Kidney (tissue), 14 donors: ENCODE results near the gene NDUFB2. TPM values are rescaled to one million over a fixed set of nuclear protein-coding genes. Genes with fewer than 3 reads are reported as not detected.
A peak's percentile ranks its signal among the peaks of the same experiment; 100 is the strongest.

Experiments
- DNase-seq, 5 donors: peaks; one replicate each; pipeline ENCODE4 v3.0.0-alpha.2; 2013 to 2020
- FAIRE-seq: peaks from 2 replicates; lab custom pipeline; 2012; peaks lifted over from hg19 to GRCh38; lab: Jason Lieb, UNC
- H3K27ac ChIP-seq, 2 donors: one replicate each; pipeline ENCODE4 v1.7.0; 2013; ENCODE audit warnings: low read depth in 2 of 2, low read length in 2 of 2, inconsistent platforms in 1 of 2
- H3K27me3 ChIP-seq: one replicate; pipeline ENCODE4 v1.7.1; 2013; ENCODE audit warnings: low read length, inconsistent platforms; ENCODE audit not compliant: control insufficient read depth, insufficient read depth
- H3K36me3 ChIP-seq, 3 donors: one replicate each; pipeline versions ENCODE4 v1.7.0 to v1.7.1; 2013; ENCODE audit warnings: low read length in 3 of 3, control low read depth in 1 of 3, inconsistent platforms in 1 of 3; ENCODE audit not compliant: insufficient read depth in 3 of 3, control insufficient read depth in 2 of 3
- H3K4me1 ChIP-seq, 3 donors: one replicate each; pipeline versions ENCODE4 v1.7.0 to v1.7.1; 2013; ENCODE audit warnings: low read length in 3 of 3, inconsistent platforms in 1 of 3, low read depth in 1 of 3; ENCODE audit not compliant: control insufficient read depth in 2 of 3, insufficient read depth in 2 of 3
- H3K4me3 ChIP-seq, 3 donors: one replicate each; pipeline versions ENCODE4 v1.7.0 to v1.8.1; 2013; ENCODE audit warnings: low read length in 3 of 3, control low read depth in 1 of 3, inconsistent platforms in 1 of 3
- H3K9ac ChIP-seq, 3 donors: one replicate each; pipeline versions ENCODE4 v1.7.0 to v1.7.1; 2013; ENCODE audit warnings: low read length in 3 of 3, control low read depth in 1 of 3, inconsistent platforms in 1 of 3
- H3K9me3 ChIP-seq, 3 donors: one replicate each; pipeline versions ENCODE4 v1.7.0 to v1.7.1; 2013; ENCODE audit warnings: low read length in 3 of 3, control low read depth in 1 of 3, inconsistent platforms in 1 of 3; ENCODE audit not compliant: control insufficient read depth in 2 of 3, insufficient read depth in 1 of 3
- CTCF ChIP-seq: IDR thresholded peaks from 3 replicates; pipeline ENCODE4 v1.5.1; 2012; ENCODE audit warnings: mild to moderate bottlenecking, moderate library complexity, borderline replicate concordance; ENCODE audit not compliant: insufficient read depth; ENCODE audit errors: extremely low read depth
- intact Hi-C: fragments of 100-400 bp; cut with DNase I; formaldehyde crosslinking; loops from one replicate; pipeline ENCODE4 v1.11.1; 2022
- polyA plus RNA-seq: library from polyadenylated mRNA; stranded (reverse); fragments of 350-450 nt; fragmentation: Illumina TruSeq; extraction: RNeasy Lipid Tissue Mini Kit (QIAGEN cat#74804); gene quantifications from one replicate; pipeline ENCODE4 v1.2.3, GENCODE V29; 2014; ENCODE audit warnings: low read depth, low replicate concordance; ENCODE audit not compliant: insufficient read depth
- total RNA-seq: library from RNA; stranded (reverse); fragmentation: NEBNext Ultra II Directional; extraction: Animal tissue kit (Norgen Biotek cat#: 25700); gene quantifications from one replicate; pipeline ENCODE4 v1.2.1, GENCODE V29; 2021
- donor health status: control.
- donor health status: control.
- donor health status: control.
- donor health status: control.
- donor health status: control.
- donor health status: DM: yes; HTN: yes; CAD: no.
- donor health status: Normal renal cell carcinoma (clear cell type).

NDUFB2 gene
- total and polyA plus RNA-seq, 2 donors from 2014 or later, result 255 to 998 TPM

DNA sequence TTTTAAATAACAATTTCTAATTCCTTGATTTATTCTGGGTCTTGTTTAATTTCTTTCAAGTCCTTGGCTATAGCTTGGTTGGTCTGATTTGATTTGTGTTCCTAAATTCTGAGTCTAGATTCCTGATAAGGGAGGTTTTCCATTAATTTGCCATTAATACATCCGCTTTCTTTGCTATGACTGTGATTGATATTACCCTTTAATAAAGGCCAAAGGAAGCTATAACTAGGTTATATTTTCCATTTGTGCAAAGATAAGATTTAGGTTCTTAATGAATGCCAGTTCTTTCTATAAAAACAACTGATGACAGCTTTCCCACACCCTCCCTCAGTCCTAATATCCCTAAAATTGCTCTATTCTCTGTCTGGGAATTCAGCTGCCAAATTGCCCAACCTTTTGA, 28.2 kb downstream of the NDUFB2 start:
- no peak for TF ChIP-seq CTCF
- no peaks in the 10 kb centered on the region for H3K9me3 ChIP-seq
- H3K27ac ChIP-seq, result no peak overlapping the region
- FAIRE-seq (no peak), DNase-seq (no peak)
- peaks cover 0 to 9% (median 6%) of the 10 kb centered on the region in 3 donors for H3K4me1 ChIP-seq
- H3K36me3 ChIP-seq, result peaks cover 0 to 2% (median 2%) of the 10 kb centered on the region in 3 donors
- no peaks in the 10 kb centered on the region for H3K27me3 ChIP-seq
- no peak overlapping the region for H3K9ac ChIP-seq
- no peak overlapping the region for H3K4me3 ChIP-seq
- intact Hi-C loops, result no loop called here

GRCh38 chr7:140726281-140726680, 29.8 kb downstream of the NDUFB2 start:
- intact Hi-C loops, result no loop called here
- no peak overlapping the region for H3K4me3 ChIP-seq
- no peak overlapping the region for H3K9ac ChIP-seq
- peaks cover 0 to 2% (median 2%) of the 10 kb centered on the region in 3 donors for H3K36me3 ChIP-seq
- H3K9me3 ChIP-seq, result no peaks in the 10 kb centered on the region
- no peaks in the 10 kb centered on the region for H3K27me3 ChIP-seq
- no peak overlapping the region for H3K27ac ChIP-seq
- peaks cover 0 to 9% (median 6%) of the 10 kb centered on the region in 3 donors for H3K4me1 ChIP-seq
- FAIRE-seq (no peak), DNase-seq (peak in 2 of 5 donors; percentile 43 to 52)
- no peak for TF ChIP-seq CTCF

GRCh38 chr7:140732416-140732815, 35.9 kb downstream of the NDUFB2 start:
- H3K4me1 ChIP-seq, result peaks cover 0 to 4% (median 2%) of the 10 kb centered on the region in 3 donors
- no peaks in the 10 kb centered on the region for H3K36me3 ChIP-seq
- H3K27ac ChIP-seq, result no peak overlapping the region
- H3K4me3 ChIP-seq, result no peak overlapping the region
- no peak for TF ChIP-seq CTCF
- H3K9me3 ChIP-seq, result no peaks in the 10 kb centered on the region
- no peak overlapping the region for H3K9ac ChIP-seq
- FAIRE-seq (no peak), DNase-seq (no peak)
- intact Hi-C loops, result no loop called here
- no peaks in the 10 kb centered on the region for H3K27me3 ChIP-seq

DNA sequence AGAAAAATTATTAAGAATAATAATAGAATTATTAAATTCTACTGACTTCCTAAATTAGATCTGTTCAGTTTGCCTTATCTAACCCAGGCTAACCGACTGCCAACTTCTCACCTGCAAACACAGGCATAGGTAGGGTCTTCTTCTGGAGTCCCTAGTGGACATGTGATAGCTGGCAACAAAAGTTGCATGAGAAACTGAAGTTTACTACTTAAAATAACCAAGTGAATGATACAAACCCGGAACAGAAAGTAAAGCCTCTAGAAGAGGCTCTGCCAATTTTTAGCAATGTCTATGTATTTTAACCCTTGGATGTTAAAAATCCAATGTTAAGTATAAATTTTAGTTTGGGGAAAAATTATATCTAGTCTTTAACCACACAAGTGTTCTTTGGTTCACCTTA, 37.6 kb downstream of the NDUFB2 start:
- TF ChIP-seq CTCF, result no peak
- DNase-seq, result no peak
- Histone ChIP-seq H3K9me3 (no peaks in the 10 kb centered on the region), H3K4me3 (no peak overlapping the region), H3K36me3 (peaks cover 0 to 5% (median 0%) of the 10 kb centered on the region in 3 donors), H3K27me3 (no peaks in the 10 kb centered on the region), H3K9ac (no peak overlapping the region), H3K4me1 (no peaks in the 10 kb centered on the region), H3K27ac (no peak overlapping the region)
- intact Hi-C loops, result no loop called here
- FAIRE-seq, result no peak
